Neutrophil (primary cell): ENCODE data around the gene GSDMA.
A peak's percentile ranks its signal among the peaks of the same experiment; 100 is the strongest.

ENCODE experiments used
- H3K27ac ChIP-seq: fragments of 200-600 bp; sonication (generic); 2 replicates; pipeline ENCODE4 v1.5.1; 2016; ENCODE audit warnings: mild to moderate bottlenecking, moderate library complexity
- H3K27me3 ChIP-seq: fragments of 200-600 bp; sonication (generic); 2 replicates; pipeline ENCODE4 v1.6.0; 2016; ENCODE audit warnings: mild to moderate bottlenecking
- H3K36me3 ChIP-seq: fragments of 200-600 bp; sonication (generic); 2 replicates; pipeline ENCODE4 v1.5.1; 2017
- H3K4me1 ChIP-seq, 2 experiments: fragments of 200-600 bp in 1 of 2; sonication (generic) in 1 of 2; 1 replicate in 1 of 2; 2 replicates in 1 of 2; pipeline versions ENCODE4 v1.5.1 to v1.6.1; 2013 to 2016; ENCODE audit warnings: low read depth in 1 of 2, low read length in 1 of 2, mild to moderate bottlenecking in 1 of 2, moderate library complexity in 1 of 2; ENCODE audit not compliant: control insufficient read depth in 1 of 2, insufficient read depth in 1 of 2
- H3K4me3 ChIP-seq, 2 experiments: fragments of 200-600 bp in 1 of 2; sonication (generic) in 1 of 2; 1 replicate in 1 of 2; 2 replicates in 1 of 2; pipeline ENCODE4 v1.5.1; 2013 to 2016; ENCODE audit warnings: low read depth in 1 of 2, low read length in 1 of 2, mild to moderate bottlenecking in 1 of 2, moderate library complexity in 1 of 2
- H3K9me3 ChIP-seq: fragments of 200-600 bp; sonication (generic); 2 replicates; pipeline ENCODE4 v1.5.1; 2016
- TF ChIP-seq, protein P1 (sequence below): fragments of 200-600 bp; sonication (generic); IDR thresholded peaks from 2 replicates; pipeline ENCODE4 v1.5.1; 2016; ENCODE audit warnings: antibody characterized with exemption

The GSDMA gene

DNA sequence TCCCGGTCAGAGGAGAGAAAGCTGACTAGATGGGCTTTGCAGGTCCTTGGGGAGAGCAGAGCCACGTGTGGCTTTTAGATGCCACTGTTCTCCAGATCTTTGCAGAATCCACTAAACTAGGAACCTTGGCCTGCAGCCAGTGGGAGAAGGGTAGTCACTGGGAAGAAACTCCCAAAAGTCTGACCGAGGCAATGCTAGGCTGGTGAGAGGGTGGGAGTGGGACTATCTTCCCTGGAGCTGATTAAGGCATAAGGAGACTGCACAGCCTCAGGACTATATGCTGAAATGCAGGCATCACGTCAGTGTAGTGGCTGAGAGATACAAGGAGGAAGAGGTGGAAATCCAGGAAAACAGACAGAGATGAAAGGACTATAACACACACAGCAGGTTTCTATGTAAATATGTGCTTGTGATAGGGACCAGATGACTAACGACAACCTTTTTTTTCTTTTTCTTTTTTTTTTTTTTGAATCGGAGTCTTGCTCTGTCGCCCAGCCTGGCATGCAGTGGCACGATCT lies 2.2 kb upstream of the GSDMA start:
- no peak overlapping the region for H3K27ac ChIP-seq
- TF ChIP-seq, protein P1, sequence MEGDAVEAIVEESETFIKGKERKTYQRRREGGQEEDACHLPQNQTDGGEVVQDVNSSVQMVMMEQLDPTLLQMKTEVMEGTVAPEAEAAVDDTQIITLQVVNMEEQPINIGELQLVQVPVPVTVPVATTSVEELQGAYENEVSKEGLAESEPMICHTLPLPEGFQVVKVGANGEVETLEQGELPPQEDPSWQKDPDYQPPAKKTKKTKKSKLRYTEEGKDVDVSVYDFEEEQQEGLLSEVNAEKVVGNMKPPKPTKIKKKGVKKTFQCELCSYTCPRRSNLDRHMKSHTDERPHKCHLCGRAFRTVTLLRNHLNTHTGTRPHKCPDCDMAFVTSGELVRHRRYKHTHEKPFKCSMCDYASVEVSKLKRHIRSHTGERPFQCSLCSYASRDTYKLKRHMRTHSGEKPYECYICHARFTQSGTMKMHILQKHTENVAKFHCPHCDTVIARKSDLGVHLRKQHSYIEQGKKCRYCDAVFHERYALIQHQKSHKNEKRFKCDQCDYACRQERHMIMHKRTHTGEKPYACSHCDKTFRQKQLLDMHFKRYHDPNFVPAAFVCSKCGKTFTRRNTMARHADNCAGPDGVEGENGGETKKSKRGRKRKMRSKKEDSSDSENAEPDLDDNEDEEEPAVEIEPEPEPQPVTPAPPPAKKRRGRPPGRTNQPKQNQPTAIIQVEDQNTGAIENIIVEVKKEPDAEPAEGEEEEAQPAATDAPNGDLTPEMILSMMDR = no peak
- no peaks in the 10 kb centered on the region for H3K36me3 ChIP-seq
- H3K27me3 ChIP-seq = no peaks in the 10 kb centered on the region
- H3K4me1 ChIP-seq = peaks cover 4 to 6% of the 10 kb centered on the region in 2 experiments
- H3K9me3 ChIP-seq = no peaks in the 10 kb centered on the region
- no peak overlapping the region for H3K4me3 ChIP-seq

DNA sequence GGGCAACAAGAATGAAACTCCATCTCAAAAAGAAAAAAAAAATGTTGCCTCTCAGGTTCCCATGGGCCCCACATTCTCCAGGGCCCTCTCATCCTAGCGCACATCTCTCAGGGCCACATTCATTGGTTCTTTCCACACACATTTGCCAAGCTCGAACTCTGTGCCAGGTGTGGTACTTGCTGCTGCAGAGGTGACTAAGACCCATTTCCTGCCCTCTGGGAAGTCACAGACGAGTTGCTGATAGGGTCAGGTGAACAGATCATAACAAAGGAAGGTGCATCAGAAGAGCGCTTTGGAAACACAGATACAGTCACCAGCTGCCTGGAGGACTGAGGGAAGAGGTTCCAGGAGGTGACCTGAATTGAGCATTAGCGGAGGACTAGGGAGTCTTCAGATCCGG lies 1.0 kb downstream of the GSDMA start:
- H3K4me3 ChIP-seq = no peak overlapping the region
- H3K36me3 ChIP-seq = no peaks in the 10 kb centered on the region
- no peak overlapping the region for H3K27ac ChIP-seq
- TF ChIP-seq, protein P1 = no peak
- no peaks in the 10 kb centered on the region for H3K27me3 ChIP-seq
- H3K9me3 ChIP-seq = no peaks in the 10 kb centered on the region
- H3K4me1 ChIP-seq = peaks cover 25 to 28% of the 10 kb centered on the region in 2 experiments

DNA sequence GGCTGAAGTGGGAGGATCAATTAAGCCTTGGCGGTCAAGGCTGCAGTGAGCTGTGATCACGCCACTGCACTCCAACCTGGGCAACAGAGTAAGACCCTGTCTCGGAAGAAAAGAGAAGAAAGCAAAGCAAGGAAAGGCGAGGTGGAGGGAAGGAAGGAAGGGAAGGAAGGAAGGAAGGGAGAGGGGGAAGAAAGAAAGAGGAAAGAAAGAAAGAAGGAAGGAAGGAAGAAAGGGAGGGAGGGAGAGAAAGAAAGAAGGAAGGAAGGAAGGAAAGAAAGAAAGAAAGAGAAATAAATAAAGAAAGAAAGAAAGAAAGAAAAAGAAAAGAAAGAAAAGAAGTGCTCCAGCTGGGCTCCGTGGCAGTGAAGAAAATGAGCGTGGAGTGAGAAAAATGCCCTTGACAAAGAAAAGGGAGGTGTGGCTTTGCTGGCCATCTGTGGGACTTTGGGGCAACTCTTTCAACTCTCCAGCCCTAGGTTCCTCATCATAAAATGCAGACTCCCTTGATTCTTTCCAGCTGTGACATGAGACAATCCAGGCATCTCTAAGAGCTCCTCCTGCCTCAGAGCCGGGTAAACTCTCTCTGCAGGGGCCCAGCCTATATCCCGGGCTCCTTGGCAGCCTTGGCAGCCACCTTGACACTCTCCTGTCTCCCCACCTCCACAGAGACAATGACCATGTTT lies 2.4 kb downstream of the GSDMA start:
- peaks cover 23 to 26% of the 10 kb centered on the region in 2 experiments for H3K4me1 ChIP-seq
- no peaks in the 10 kb centered on the region for H3K27me3 ChIP-seq
- no peaks in the 10 kb centered on the region for H3K36me3 ChIP-seq
- no peak overlapping the region for H3K4me3 ChIP-seq
- TF ChIP-seq, protein P1 = no peak
- H3K9me3 ChIP-seq = no peaks in the 10 kb centered on the region
- H3K27ac ChIP-seq = no peak overlapping the region

DNA sequence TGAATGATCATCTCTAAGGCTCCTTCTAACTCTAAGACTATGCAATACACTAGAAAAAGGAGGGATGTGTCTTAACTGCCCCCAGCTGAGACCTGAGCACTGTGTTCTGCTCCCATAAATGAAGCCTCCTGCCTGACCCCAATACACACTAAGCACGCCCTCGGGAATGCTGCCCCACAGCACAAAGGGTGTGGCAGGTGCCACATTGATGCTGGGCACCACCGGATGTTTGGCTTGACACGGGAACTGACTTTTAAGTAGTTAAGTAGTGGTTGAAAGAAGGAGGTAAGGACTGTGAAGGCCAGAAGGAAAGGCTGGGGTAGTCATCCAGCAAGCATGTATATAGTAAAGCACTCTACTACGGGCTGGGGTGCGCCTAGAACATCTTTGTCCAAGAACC lies 4.0 kb downstream of the GSDMA start:
- H3K9me3 ChIP-seq = no peaks in the 10 kb centered on the region
- peak overlapping the region; percentile 79 for H3K27ac ChIP-seq
- H3K36me3 ChIP-seq = no peaks in the 10 kb centered on the region
- no peaks in the 10 kb centered on the region for H3K27me3 ChIP-seq
- H3K4me1 ChIP-seq = peaks cover 25 to 26% of the 10 kb centered on the region in 2 experiments
- TF ChIP-seq, protein P1 = no peak
- no peak overlapping the region for H3K4me3 ChIP-seq

DNA sequence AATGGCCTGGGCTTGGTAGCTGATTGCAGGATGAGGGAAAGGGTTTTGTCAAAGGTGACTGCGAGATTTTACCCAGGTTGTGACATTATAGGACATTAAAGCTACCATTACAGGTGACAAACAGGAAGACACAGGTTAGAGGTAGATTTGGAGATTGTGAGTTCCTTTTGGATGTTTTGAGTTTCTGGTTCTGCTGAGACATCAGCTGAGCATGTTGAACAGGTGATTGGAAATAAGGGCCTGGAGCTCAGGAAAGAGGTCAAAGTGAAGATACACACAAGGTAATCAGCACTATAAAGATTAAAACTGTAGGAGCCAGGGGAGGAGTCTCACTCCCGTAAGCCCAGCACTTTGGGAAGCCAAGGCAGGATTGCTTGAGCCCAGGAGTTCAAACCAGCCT lies 6.0 kb downstream of the GSDMA start:
- no peaks in the 10 kb centered on the region for H3K36me3 ChIP-seq
- H3K27me3 ChIP-seq = no peaks in the 10 kb centered on the region
- TF ChIP-seq, protein P1 = no peak
- no peak overlapping the region for H3K4me3 ChIP-seq
- peaks cover 36 to 40% of the 10 kb centered on the region in 2 experiments for H3K4me1 ChIP-seq
- H3K9me3 ChIP-seq = no peaks in the 10 kb centered on the region
- H3K27ac ChIP-seq = peak overlapping the region; percentile 31
